Stimulated activated CD4-positive, alpha-beta T cell treated with anti-CD3 and anti-CD28 coated beads, Interleukin-12 subunit alpha, Interleukin-12 subunit beta, amount 100 ng/mL, for 48 hours (primary cell): ENCODE data around the gene DKK3.

Experiments used
- DNase-seq, 3 donors: peaks; one replicate each; pipeline ENCODE4 v3.0.0-alpha.2; 2020; ENCODE audit warnings: low read depth in 2 of 3, low spot score in 1 of 3

Gene DKK3

GRCh38 chr11:12005476-12005875 is 3.0 kb downstream of the DKK3 start:
- DNase-seq = no peak

- DNase-seq = no peak
Measured at GRCh38 chr11:12005061-12005460, 3.4 kb downstream of the DKK3 start.

DNA sequence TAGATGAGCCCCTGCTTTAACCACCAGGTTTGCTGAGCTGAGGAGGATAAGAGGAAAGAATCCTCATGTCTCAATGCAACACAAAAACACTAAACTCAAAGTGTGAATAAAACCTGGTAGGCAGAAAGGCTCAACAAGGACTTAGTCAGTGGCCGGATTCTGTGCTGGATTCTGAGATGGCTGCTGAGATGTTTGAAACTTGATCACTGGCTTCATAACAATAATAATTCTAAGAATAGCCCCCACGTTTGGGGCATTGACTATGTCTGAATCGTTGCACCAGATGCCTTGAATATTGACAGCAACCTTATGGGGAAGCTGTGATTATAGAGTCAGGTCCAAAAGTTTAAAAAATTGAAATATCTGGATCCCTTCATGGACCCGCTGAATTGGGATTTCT is 4.6 kb downstream of the DKK3 start:
- no peak for DNase-seq

DNA sequence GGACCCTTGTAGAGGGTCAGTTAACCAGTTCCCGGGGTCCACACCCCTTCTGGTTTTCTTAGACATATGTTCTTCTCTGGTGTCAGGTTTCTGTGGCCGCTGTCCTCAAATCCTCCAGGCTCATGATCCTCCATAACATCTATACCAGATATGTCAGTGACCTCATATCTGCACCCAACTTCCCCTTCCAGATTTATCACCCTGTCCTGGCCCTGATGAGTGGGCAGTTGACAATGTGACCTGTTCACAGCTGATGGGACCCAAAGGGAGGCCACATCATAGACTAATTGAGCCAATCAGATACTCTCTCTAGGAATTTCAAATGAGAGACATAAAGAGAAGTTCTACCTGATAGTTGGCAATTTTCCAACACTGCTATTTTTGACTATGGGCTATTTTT is 5.1 kb downstream of the DKK3 start:
- DNase-seq = no peak

GRCh38 chr11:12001186-12001585 is 7.2 kb downstream of the DKK3 start:
- no peak for DNase-seq

- DNase-seq = no peak
Measured at GRCh38 chr11:11998091-11998781, 10.2 kb downstream of the DKK3 start.

GRCh38 chr11:11997049-11997322 is 11.4 kb downstream of the DKK3 start:
- no peak for DNase-seq

DNA sequence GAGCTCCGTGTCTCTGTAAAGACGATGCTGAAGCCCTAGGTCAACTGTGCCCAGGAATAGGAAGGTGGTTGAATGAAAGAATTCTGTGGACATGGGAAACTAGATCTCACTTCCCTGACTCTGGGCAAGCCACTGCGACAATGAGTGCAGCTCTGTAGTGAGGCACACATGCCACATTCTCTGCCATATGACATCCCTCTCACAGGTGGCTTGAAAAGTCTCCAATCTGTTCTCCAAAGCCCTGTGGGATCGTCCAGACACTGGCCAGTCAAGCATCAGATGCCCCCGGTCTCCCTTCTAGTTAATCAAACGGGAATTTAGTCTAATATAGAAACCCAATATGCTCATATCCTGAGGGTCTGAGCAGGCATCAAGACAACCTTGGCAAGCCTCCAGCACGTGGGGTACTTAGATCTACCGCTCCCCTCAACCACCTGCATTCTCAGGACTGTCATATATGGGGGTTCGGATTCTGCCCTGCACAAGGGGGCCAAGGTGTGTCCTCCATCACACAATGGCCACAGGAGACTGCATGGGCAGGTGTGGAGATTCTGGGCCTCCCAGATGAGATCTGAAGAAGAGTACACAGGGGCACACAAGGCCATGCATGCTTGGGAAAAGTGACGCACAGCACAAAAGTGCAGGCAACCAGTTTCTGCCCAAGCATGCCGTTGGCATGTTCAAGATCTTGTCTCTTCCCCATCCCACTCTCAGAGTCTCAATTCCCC is 11.9 kb downstream of the DKK3 start:
- DNase-seq = no peak

GRCh38 chr11:11995601-11996000 is 12.8 kb downstream of the DKK3 start:
- DNase-seq = no peak

- DNase-seq = no peak
Measured at GRCh38 chr11:11993839-11994238, 14.6 kb downstream of the DKK3 start.

GRCh38 chr11:11992257-11993212 is 15.9 kb downstream of the DKK3 start:
- no peak for DNase-seq

- DNase-seq = no peak
Measured at GRCh38 chr11:11989774-11990744, 18.4 kb downstream of the DKK3 start.

DNA sequence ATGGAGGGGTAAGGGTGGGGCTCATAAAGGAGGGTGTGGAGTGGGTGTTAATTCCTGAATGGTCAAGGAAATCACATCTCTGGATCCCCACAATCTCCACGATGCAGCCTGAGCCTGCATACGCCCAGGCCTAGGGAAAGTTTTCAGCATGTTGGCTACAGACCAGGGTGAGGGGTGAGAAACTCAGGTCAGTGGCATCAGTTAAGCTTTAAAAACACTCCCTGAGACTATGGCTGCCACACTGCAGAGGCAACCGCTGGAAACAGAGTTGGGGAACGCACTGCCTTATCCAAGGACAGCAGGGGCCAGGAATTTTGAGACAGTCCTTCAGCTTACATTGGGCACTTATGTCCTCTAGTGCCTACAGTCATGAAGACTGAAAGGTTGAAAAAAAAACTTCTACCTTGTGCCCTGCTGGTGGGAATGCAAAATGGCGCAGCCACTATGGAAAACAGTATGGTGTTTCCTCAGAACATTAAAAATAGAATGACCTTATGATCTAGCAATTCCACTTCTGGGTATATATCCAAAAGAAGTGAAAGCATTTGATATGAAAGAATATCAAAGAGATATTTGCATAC is 19.7 kb downstream of the DKK3 start:
- DNase-seq = no peak

DNA sequence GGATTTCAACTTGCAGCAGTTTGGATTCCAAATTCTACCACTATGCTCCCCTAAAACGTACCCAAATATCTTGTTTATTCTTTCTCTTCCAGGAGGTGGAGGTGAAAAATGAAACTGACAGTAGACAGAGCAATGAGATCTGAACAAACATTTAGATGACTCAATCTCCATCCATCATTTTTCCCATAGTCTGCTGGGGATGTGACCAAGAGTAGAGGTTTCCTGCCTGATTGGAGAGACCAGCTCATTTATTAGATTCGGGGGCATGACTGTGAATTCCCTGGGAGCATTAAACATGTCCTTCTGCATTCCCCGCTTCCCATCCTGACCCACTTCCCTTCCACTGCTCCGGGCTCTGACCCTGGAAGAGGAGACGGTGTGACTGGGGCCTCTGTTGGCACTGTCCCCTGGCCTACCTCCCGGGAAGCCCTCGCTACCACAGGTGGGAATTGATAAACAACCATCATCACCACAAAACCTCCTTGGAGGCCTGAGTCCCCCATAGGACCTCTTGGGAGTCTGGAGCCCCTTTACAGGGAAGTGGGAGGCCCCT is 20.3 kb downstream of the DKK3 start:
- no peak for DNase-seq

- DNase-seq = no peak
Measured at GRCh38 chr11:11987503-11988022, 20.9 kb downstream of the DKK3 start.

GRCh38 chr11:11985954-11986949 is 22.2 kb downstream of the DKK3 start:
- DNase-seq = no peak

GRCh38 chr11:11985016-11985715 is 23.3 kb downstream of the DKK3 start:
- no peak for DNase-seq

DNA sequence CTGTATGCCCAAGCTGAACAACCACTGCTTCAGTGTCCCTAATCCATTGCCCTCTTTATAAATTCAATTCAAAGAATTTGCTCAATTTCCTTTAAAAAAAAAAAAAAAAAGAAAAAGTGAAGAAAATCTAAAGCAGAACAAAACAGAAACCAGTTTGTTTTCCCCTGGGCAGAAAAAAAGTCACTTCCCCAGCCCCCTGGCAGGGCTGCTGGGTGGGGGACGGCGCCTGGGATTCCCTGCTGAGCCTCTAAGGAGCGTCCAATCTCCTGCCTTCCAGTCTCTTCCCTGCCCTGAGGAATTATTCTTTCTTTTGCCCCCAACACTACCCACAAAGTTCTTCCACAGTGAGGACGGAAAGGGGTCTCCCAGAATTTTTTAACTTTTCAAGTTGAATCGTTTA is 23.9 kb downstream of the DKK3 start:
- no peak for DNase-seq
